ENCODE results near the gene KIAA1328.

The KIAA1328 gene

DNA sequence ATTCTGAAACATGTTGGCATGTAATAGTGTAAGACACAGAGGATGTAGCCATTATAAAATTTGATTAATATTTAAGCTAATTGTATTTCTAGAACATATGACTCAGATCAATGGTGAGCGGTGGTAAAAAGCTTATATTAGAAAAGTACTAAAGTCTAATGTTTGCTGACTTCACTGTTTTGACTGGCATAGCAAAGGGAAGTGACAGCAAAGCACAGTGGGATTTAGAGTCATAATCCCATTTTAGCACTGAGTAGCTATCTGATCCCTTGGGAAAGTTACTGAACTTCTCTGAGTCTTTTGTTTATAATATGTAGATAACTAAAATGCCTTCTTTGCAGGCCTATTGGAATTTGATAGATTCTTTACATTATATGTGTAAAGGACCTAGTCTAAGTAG is 60.4 kb downstream of the KIAA1328 start:
- Mint-ChIP-seq H3K4me1 (no peaks in the 10 kb centered on the region), H3K4me3 (no peak overlapping the region), H3K27ac (no peak overlapping the region), H3K27me3 (ENCODE audit: low read depth) (no peaks in the 10 kb centered on the region), H3K9me3 (no peaks in the 10 kb centered on the region), H3K36me3 (ENCODE audit: low read depth) (no peaks in the 10 kb centered on the region)
- TF ChIP-seq, protein P1, sequence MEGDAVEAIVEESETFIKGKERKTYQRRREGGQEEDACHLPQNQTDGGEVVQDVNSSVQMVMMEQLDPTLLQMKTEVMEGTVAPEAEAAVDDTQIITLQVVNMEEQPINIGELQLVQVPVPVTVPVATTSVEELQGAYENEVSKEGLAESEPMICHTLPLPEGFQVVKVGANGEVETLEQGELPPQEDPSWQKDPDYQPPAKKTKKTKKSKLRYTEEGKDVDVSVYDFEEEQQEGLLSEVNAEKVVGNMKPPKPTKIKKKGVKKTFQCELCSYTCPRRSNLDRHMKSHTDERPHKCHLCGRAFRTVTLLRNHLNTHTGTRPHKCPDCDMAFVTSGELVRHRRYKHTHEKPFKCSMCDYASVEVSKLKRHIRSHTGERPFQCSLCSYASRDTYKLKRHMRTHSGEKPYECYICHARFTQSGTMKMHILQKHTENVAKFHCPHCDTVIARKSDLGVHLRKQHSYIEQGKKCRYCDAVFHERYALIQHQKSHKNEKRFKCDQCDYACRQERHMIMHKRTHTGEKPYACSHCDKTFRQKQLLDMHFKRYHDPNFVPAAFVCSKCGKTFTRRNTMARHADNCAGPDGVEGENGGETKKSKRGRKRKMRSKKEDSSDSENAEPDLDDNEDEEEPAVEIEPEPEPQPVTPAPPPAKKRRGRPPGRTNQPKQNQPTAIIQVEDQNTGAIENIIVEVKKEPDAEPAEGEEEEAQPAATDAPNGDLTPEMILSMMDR (IDR thresholded peaks at IDR 0.05; ENCODE audit: unreplicated experiment in 3 of 3) = no peak

DNA sequence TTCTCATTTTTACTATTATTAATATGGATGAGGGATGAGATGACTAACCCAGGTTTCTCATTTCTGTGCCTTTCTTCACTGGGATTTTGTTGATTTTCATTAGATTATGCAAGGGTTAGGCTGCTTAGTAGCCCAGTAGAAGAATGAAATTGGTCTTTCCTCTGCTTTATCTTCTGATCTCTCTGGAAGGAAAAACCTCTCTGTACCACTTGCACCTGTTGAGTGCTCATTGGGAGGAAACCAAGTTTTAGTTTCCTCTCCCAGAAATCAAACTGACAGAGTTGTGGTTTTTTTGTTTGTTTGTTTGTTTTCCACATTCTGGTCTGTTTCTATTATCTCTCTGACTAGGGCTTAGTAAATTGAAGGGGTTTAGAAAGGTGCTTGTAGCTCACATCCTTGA is 60.8 kb downstream of the KIAA1328 start:
- TF ChIP-seq, protein P1 (IDR thresholded peaks at IDR 0.05; ENCODE audit: unreplicated experiment in 3 of 3) = no peak
- H3K9me3 Mint-ChIP-seq = no peaks in the 10 kb centered on the region
- H3K27me3 Mint-ChIP-seq (ENCODE audit: low read depth) = no peaks in the 10 kb centered on the region
- H3K36me3 Mint-ChIP-seq (ENCODE audit: low read depth) = no peaks in the 10 kb centered on the region
- H3K27ac Mint-ChIP-seq = peak overlapping the region in 1 of 3 experiments; percentile 10
- H3K4me1 Mint-ChIP-seq = no peaks in the 10 kb centered on the region
- H3K4me3 Mint-ChIP-seq = no peak overlapping the region

DNA sequence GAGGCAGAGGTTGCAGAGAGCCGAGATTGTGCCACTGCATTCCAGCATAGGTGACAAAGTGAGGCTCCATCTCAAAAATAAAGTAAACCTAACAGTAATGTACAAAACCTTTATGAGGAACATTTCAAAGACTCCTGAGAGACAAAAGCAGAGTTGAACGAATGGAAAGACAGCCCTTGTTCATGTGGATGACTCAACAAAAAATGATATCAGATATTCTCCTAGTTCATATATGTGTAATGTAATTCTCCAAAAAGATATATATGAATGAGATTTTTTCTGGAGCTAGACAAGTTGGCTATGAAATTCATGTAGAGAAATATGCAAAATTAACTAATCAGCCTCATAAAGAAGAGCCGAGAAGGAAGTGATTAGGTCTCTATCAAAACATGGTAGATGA is 61.7 kb downstream of the KIAA1328 start:
- Mint-ChIP-seq H3K4me1 (no peaks in the 10 kb centered on the region), H3K27ac (no peak overlapping the region), H3K27me3 (ENCODE audit: low read depth) (no peaks in the 10 kb centered on the region), H3K4me3 (no peak overlapping the region), H3K36me3 (ENCODE audit: low read depth) (no peaks in the 10 kb centered on the region), H3K9me3 (no peaks in the 10 kb centered on the region)
- TF ChIP-seq, protein P1 (IDR thresholded peaks at IDR 0.05; ENCODE audit: unreplicated experiment in 3 of 3) = no peak

DNA sequence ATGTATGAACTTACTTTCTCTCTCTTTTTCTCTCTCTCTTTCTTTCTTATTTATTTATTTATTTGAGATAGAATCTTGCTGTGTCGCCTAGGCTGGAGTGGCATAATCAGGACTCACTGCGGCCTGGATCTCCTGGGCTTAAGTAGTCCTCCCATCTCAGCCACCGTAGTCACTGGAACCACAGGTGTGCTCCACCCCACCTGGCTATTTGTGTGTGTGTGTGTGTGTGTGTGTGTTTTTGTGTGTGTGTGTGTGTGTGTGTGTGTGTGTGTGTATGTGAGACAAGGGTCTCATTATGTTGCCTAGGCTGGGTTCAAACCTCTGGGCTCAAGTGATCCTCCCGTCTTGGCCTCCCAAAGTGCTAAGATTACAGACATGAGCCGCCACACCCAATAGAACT is 64.3 kb downstream of the KIAA1328 start:
- Mint-ChIP-seq H3K27ac (no peak overlapping the region), H3K27me3 (ENCODE audit: low read depth) (no peaks in the 10 kb centered on the region), H3K36me3 (ENCODE audit: low read depth) (no peaks in the 10 kb centered on the region), H3K9me3 (no peaks in the 10 kb centered on the region), H3K4me3 (no peak overlapping the region), H3K4me1 (no peaks in the 10 kb centered on the region)
- TF ChIP-seq, protein P1 (IDR thresholded peaks at IDR 0.05; ENCODE audit: unreplicated experiment in 3 of 3) = no peak

DNA sequence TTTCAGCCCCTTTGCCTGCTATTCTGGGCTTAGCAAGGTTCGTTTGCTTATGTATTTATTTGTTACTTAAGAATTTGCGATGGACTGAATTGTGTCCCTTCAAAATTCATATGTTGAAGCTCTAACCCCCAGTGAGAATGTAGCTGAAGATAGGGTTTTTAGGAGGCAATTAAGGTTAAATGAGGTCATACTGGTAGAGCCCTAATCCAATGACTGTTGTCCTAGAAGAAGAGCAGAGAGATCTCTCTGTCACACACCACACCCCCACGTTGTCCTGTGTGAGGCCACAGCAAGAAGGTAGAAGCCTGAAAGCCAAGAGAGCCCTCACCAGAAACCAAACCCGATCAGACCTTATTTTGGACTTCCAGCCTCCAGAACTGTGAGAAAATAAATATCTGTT is 66.7 kb downstream of the KIAA1328 start:
- no peak overlapping the region for H3K27ac Mint-ChIP-seq
- H3K4me3 Mint-ChIP-seq = no peak overlapping the region
- no peaks in the 10 kb centered on the region for H3K27me3 Mint-ChIP-seq (ENCODE audit: low read depth)
- no peaks in the 10 kb centered on the region for H3K9me3 Mint-ChIP-seq
- peaks cover 5% of the 10 kb centered on the region for H3K36me3 Mint-ChIP-seq (ENCODE audit: low read depth)
- TF ChIP-seq, protein P1 (IDR thresholded peaks at IDR 0.05; ENCODE audit: unreplicated experiment in 3 of 3) = no peak
- H3K4me1 Mint-ChIP-seq = no peaks in the 10 kb centered on the region

DNA sequence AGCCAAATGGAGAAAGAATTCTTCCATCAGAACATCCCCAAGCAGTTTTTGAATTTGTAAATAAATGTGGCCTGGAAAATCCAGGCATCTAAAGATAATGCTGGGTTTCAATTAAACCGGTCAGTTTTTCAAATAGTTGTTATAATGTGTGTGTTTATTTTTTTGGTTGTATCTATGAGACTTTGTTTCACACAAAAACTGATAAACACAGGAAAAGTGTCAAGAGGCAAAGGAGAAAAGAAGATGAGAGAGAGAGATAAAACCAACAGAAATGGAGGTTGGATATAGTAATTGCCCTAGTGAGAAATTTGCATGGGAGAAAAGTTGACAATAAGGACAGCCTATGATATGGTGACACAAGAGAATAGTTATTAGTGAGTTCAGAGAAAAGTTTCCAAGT is 68.3 kb downstream of the KIAA1328 start:
- no peak overlapping the region for H3K27ac Mint-ChIP-seq

More for the DNA sequence above, 68.3 kb downstream of the KIAA1328 start:
- H3K4me1 Mint-ChIP-seq = peaks cover 11% of the 10 kb centered on the region
- H3K9me3 Mint-ChIP-seq = no peaks in the 10 kb centered on the region
- peaks cover 5% of the 10 kb centered on the region for H3K36me3 Mint-ChIP-seq (ENCODE audit: low read depth)
- H3K27me3 Mint-ChIP-seq (ENCODE audit: low read depth) = no peaks in the 10 kb centered on the region
- H3K4me3 Mint-ChIP-seq = no peak overlapping the region
- TF ChIP-seq, protein P1 (IDR thresholded peaks at IDR 0.05; ENCODE audit: unreplicated experiment in 3 of 3) = no peak
